Suprapubic skin (tissue), 3 donors: ENCODE results near the gene FLT1.

ENCODE experiments used
- CTCF ChIP-seq, 2 donors: fragments of 200-600 bp in 1 of 2; fragments of 450-650 bp in 1 of 2; sonication (generic) in 1 of 2; IDR thresholded peaks; one replicate each; pipeline ENCODE4 v1.5.1; 2016 to 2019; ENCODE audit warnings: antibody characterized with exemption in 2 of 2, mild to moderate bottlenecking in 1 of 2, moderate library complexity in 1 of 2
- EP300 ChIP-seq: sonication (generic); formaldehyde crosslinking; IDR thresholded peaks from one replicate; pipeline ENCODE4 v1.6.1; 2017; ENCODE audit warnings: antibody characterized with exemption

DNA sequence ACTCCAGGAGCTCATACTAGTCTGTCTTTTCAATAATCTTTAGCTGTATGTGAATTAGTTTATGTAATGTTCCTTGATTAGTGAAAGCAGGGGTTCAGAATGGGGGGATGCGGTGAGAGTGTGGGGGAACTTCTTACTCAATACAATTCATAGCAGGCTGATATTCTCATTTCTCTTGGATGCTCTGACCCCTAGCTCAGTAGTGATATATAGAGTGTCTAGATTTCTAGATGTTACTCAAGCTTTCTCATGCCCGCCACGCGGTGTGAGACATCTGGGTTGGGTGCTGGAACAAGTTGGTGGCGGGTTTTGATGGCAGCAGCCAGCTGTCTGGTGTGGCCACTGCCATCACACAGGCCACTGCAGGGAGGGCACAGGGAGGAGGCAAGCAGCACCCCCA lies 39.3 kb upstream of the FLT1 start:
- TF ChIP-seq EP300: no peak
- no peak for TF ChIP-seq CTCF (IDR thresholded peaks at IDR 0.05)
